ENCODE results near the gene PNMA6E.

Gene PNMA6E

GRCh38 chrX:153410888-153411254 lies 9.7 kb upstream of the PNMA6E start:
- no peak for DNase-seq (ENCODE audit: low read depth, low spot score)
- CTCF ChIA-PET: no interaction called here
- no peak for TF ChIP-seq CTCF (IDR thresholded peaks at IDR 0.05; ENCODE audit: insufficient read depth, low read length, missing control alignments)
- POLR2A ChIA-PET: no interaction called here
- peak overlapping the region; percentile 25 for H3K4me3 ChIP-seq (ENCODE audit: low read depth, low read length)

GRCh38 chrX:153410373-153410772 lies 9.2 kb upstream of the PNMA6E start:
- DNase-seq (ENCODE audit: low read depth, low spot score): no peak
- TF ChIP-seq CTCF (IDR thresholded peaks at IDR 0.05; ENCODE audit: insufficient read depth, low read length, missing control alignments): no peak
- H3K4me3 ChIP-seq (ENCODE audit: low read depth, low read length): no peak overlapping the region
- POLR2A ChIA-PET: no interaction called here
- CTCF ChIA-PET: no interaction called here

GRCh38 chrX:153409414-153410101 lies 8.4 kb upstream of the PNMA6E start:
- CTCF ChIA-PET: no interaction called here
- H3K4me3 ChIP-seq (ENCODE audit: low read depth, low read length): no peak overlapping the region
- no peak for TF ChIP-seq CTCF (IDR thresholded peaks at IDR 0.05; ENCODE audit: insufficient read depth, low read length, missing control alignments)
- POLR2A ChIA-PET: no interaction called here
- DNase-seq (ENCODE audit: low read depth, low spot score): no peak

GRCh38 chrX:153408871-153409351 lies 7.8 kb upstream of the PNMA6E start:
- ChIA-PET POLR2A (no interaction called here), CTCF (no interaction called here)
- no peak for DNase-seq (ENCODE audit: low read depth, low spot score)
- TF ChIP-seq CTCF (IDR thresholded peaks at IDR 0.05; ENCODE audit: insufficient read depth, low read length, missing control alignments): no peak
- no peak overlapping the region for H3K4me3 ChIP-seq (ENCODE audit: low read depth, low read length)

GRCh38 chrX:153408221-153408721 lies 7.1 kb upstream of the PNMA6E start:
- POLR2A ChIA-PET: no interaction called here
- CTCF ChIA-PET: no interaction called here
- no peak overlapping the region for H3K4me3 ChIP-seq (ENCODE audit: low read depth, low read length)

GRCh38 chrX:153407736-153408135 lies 6.6 kb upstream of the PNMA6E start:
- ChIA-PET CTCF (no interaction called here), POLR2A (no interaction called here)
- no peak overlapping the region for H3K4me3 ChIP-seq (ENCODE audit: low read depth, low read length)
- no peak for TF ChIP-seq CTCF (IDR thresholded peaks at IDR 0.05; ENCODE audit: insufficient read depth, low read length, missing control alignments)
- DNase-seq (ENCODE audit: low read depth, low spot score): no peak

More at GRCh38 chrX:153408221-153408721, 7.1 kb upstream of the PNMA6E start:
- no peak for TF ChIP-seq CTCF (IDR thresholded peaks at IDR 0.05; ENCODE audit: insufficient read depth, low read length, missing control alignments)
- no peak for DNase-seq (ENCODE audit: low read depth, low spot score)

All from AG04449 (cell line).